Endothelial cell of umbilical vein (primary cell): ENCODE results near the gene NEUROD4. TPM values are rescaled to one million over a fixed set of nuclear protein-coding genes. Genes with fewer than 3 reads are reported as not detected.

Experiments
- BruUV-seq: library from RNA; stranded (reverse); fragments of 400-500 nt; replicated peaks from 2 replicates; lab custom pipeline; 2021; lab: Mats Ljungman, UMichigan
- CTCF ChIA-PET: fragments of 300-600, 350-600 bp; sonication (Branson Sonifier 250); formaldehyde crosslinking; loops from one replicate; lab custom pipeline; 2021; ENCODE audit warnings: antibody characterized with exemption, inconsistent platforms; lab: Charles Lee
- POLR2A ChIA-PET: fragments of 300-600, 350-600 bp; sonication (Branson Sonifier 250); formaldehyde crosslinking; loops from one replicate; lab custom pipeline; 2021; ENCODE audit warnings: antibody characterized with exemption, inconsistent platforms; lab: Charles Lee
- DNase-seq: peaks from one replicate; pipeline ENCODE4 v3.0.0-alpha.2; 2011; ENCODE audit warnings: low read depth, low spot score
- FAIRE-seq: peaks from 2 replicates; lab custom pipeline; 2011; peaks lifted over from hg19 to GRCh38; lab: Jason Lieb, UNC
- H2AFZ ChIP-seq: 2 replicates; pipeline ENCODE4 v1.6.0; 2012; ENCODE audit warnings: low read depth, low read length, control low read depth, inconsistent platforms
- H3K27ac ChIP-seq: 2 replicates; pipeline ENCODE4 v1.5.1; 2011; ENCODE audit warnings: low read depth, mild to moderate bottlenecking, control low read depth, low read length, moderate library complexity; ENCODE audit not compliant: insufficient read depth
- H3K27me3 ChIP-seq, 2 experiments: 2 replicates each; pipeline versions ENCODE4 v1.6.0 to v1.6.1; 2011; ENCODE audit warnings: low read length in 2 of 2, mixed read lengths in 1 of 2; ENCODE audit not compliant: control insufficient read depth in 2 of 2, insufficient read depth in 2 of 2
- H3K36me3 ChIP-seq, 2 experiments: 2 replicates in 1 of 2; 3 replicates in 1 of 2; pipeline ENCODE4 v1.5.1; 2011; ENCODE audit warnings: low read length in 2 of 2, mild to moderate bottlenecking in 1 of 2, moderate library complexity in 1 of 2; ENCODE audit not compliant: control insufficient read depth in 2 of 2, insufficient read depth in 2 of 2; ENCODE audit errors: extremely low read depth in 1 of 2
- H3K4me1 ChIP-seq: 3 replicates; pipeline ENCODE4 v1.5.1; 2011; ENCODE audit warnings: mild to moderate bottlenecking, low read length; ENCODE audit not compliant: control insufficient read depth, insufficient read depth; ENCODE audit errors: extremely low read depth
- H3K4me2 ChIP-seq: 2 replicates; pipeline ENCODE4 v1.6.1; 2011; ENCODE audit warnings: low read length, control low read depth, mixed read lengths; ENCODE audit not compliant: insufficient read depth
- H3K4me3 ChIP-seq, 3 experiments: fragments of 200-600 bp in 1 of 3; sonication (generic), shearing (Covaris generic) in 1 of 3; replicated peaks in 1 of 3; 2 replicates each; pipeline ENCODE4 v1.5.1; 2011 to 2016; ENCODE audit warnings: control low read depth in 3 of 3, low read length in 3 of 3, mild to moderate bottlenecking in 2 of 3, inconsistent platforms in 1 of 3, low read depth in 1 of 3, moderate library complexity in 1 of 3; ENCODE audit not compliant: insufficient read depth in 1 of 3
- H3K79me2 ChIP-seq: 2 replicates; pipeline ENCODE4 v1.6.0; 2012; ENCODE audit warnings: low read length, inconsistent platforms; ENCODE audit not compliant: control insufficient read depth, insufficient read depth
- H3K9ac ChIP-seq: replicated peaks from 2 replicates; pipeline ENCODE3; 2011; ENCODE audit warnings: low read length, control low read depth; ENCODE audit not compliant: insufficient read depth; ENCODE audit errors: extremely low read depth
- H3K9me1 ChIP-seq: replicated peaks from 3 replicates; pipeline ENCODE4 v1.6.0; 2011; ENCODE audit warnings: mild to moderate bottlenecking, low read length; ENCODE audit not compliant: control insufficient read depth, insufficient read depth; ENCODE audit errors: extremely low read depth
- H3K9me3 ChIP-seq: replicated peaks from 2 replicates; pipeline ENCODE4 v1.5.1; 2012; ENCODE audit warnings: low read length, inconsistent platforms; ENCODE audit not compliant: control insufficient read depth, insufficient read depth
- H4K20me1 ChIP-seq: replicated peaks from 2 replicates; pipeline ENCODE3; 2011; ENCODE audit warnings: mild to moderate bottlenecking, low read length; ENCODE audit not compliant: control insufficient read depth, insufficient read depth; ENCODE audit errors: extremely low read depth
- CTCF ChIP-seq, 2 donors: IDR thresholded peaks; 1 replicate in 1 of 2; 2 replicates in 1 of 2; pipeline ENCODE4 v1.5.1; 2011; ENCODE audit warnings: low read length in 2 of 2, mild to moderate bottlenecking in 2 of 2, moderate library complexity in 2 of 2, control low read depth in 1 of 2, inconsistent platforms in 1 of 2, low read depth in 1 of 2; ENCODE audit not compliant: insufficient read depth in 1 of 2; ENCODE audit errors: extremely low read depth in 1 of 2
- EZH2 ChIP-seq: IDR thresholded peaks from 2 replicates; pipeline ENCODE4 v1.6.1; 2012; ENCODE audit warnings: borderline replicate concordance, low read depth, mild to moderate bottlenecking, moderate library complexity, low read length, inconsistent platforms; ENCODE audit not compliant: severe bottlenecking
- FOS ChIP-seq: IDR thresholded peaks from 2 replicates; pipeline ENCODE4 v1.6.1; 2011; ENCODE audit warnings: mild to moderate bottlenecking, low read length, moderate library complexity, borderline replicate concordance; ENCODE audit not compliant: insufficient read depth
- GATA2 ChIP-seq: IDR thresholded peaks from 2 replicates; pipeline ENCODE4 v1.7.0; 2011; ENCODE audit warnings: low read depth, mild to moderate bottlenecking, moderate library complexity, mixed read lengths, low read length; ENCODE audit not compliant: insufficient read length, insufficient read depth
- JUN ChIP-seq: IDR thresholded peaks from 2 replicates; pipeline ENCODE4 v1.6.1; 2011; ENCODE audit warnings: borderline replicate concordance, low read depth; ENCODE audit not compliant: insufficient read length, insufficient read depth
- MAX ChIP-seq: IDR thresholded peaks from 2 replicates; pipeline ENCODE4 v1.6.1; 2011; ENCODE audit not compliant: insufficient read depth, insufficient read length
- MYC ChIP-seq: IDR thresholded peaks from one replicate; pipeline ENCODE4 v1.6.1; 2011; ENCODE audit warnings: mild to moderate bottlenecking, low read depth, low read length
- POLR2A ChIP-seq: IDR thresholded peaks from 2 replicates; pipeline ENCODE4 v1.6.1; 2012; ENCODE audit warnings: low read depth, mild to moderate bottlenecking, control low read depth, low read length
- POLR2AphosphoS5 ChIP-seq: IDR thresholded peaks from 2 replicates; pipeline ENCODE4 v1.6.1; 2012; ENCODE audit warnings: low read depth, mild to moderate bottlenecking, control low read depth, low read length, moderate library complexity; ENCODE audit not compliant: insufficient read depth
- dilution Hi-C: fragments of 300-500 bp; cut with MboI; formaldehyde crosslinking; loops from one replicate; pipeline ENCODE4 v1.15.0; 2019; ENCODE audit warnings: low sequenced_read_pairs; ENCODE audit not compliant: extremely low pct_ligation_motif_present
- intact Hi-C: fragments of 100-400 bp; cut with micrococcal nuclease; formaldehyde crosslinking; loops from one replicate; pipeline ENCODE4 v1.10.0; 2022
- polyA plus RNA-seq, 4 experiments: library from polyadenylated mRNA; depleted of rRNA in 3 of 4; stranded (reverse) in 3 of 4; unstranded in 1 of 4; fragments of >200 nt; gene quantifications; 2 replicates each; pipeline versions ENCODE4 v1.2.1 to v1.2.3, GENCODE V29; 2011 to 2012; ENCODE audit warnings: missing spikeins in 1 of 4
- total RNA-seq: library from RNA; stranded (reverse); gene quantifications from 2 replicates; pipeline ENCODE4 v1.2.3, GENCODE V29; 2021

Gene NEUROD4
- total and polyA plus RNA-seq, 2 donors (not counting 3 experiments of a cell fraction or from before 2014, with no cell fraction given): not detected

DNA sequence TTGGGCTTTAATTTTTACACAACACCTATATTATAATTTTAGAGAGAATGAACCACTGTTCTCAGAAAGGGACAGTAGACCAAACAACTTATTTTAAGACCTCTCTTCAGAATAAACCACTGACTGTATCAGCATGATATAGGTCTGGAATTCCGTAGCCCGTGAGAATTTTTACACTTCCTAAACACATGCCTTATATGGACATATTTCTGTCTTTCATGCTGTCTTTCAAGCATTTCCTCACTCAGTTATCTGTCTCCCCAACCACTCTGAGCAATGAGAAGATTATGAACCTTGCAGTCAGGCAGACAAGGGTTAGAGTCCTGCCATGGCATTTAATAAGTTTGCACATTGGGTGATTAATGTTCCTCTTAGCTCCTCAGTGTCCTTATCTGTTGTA lies 17.4 kb upstream of the NEUROD4 start:
- ChIA-PET POLR2A (no interaction called here), CTCF (interaction anchor here (0.7 to 2.3 kb wide), 4 partner anchors 10 to 654 kb away, joined by 3 to 15 read pairs (median 6); no protein-coding TSS in a partner anchor)
- intact Hi-C loops: no loop called here
- DNase-seq: no peak
- H2AFZ ChIP-seq: no peak overlapping the region
- H3K4me1 ChIP-seq: no peaks in the 10 kb centered on the region
- H4K20me1 ChIP-seq: no peaks in the 10 kb centered on the region
- dilution Hi-C loops: no loop called here
- no peaks in the 10 kb centered on the region for H3K9me1 ChIP-seq
- H3K79me2 ChIP-seq: no peaks in the 10 kb centered on the region
- no peaks in the 10 kb centered on the region for H3K36me3 ChIP-seq
- no peak overlapping the region for H3K4me2 ChIP-seq
- no peak for FAIRE-seq
- no peak overlapping the region for H3K9ac ChIP-seq
- no peak for TF ChIP-seq FOS
- TF ChIP-seq GATA2: no peak
- BruUV-seq: no TSS peak
- no peaks in the 10 kb centered on the region for H3K9me3 ChIP-seq
- no peak overlapping the region for H3K27ac ChIP-seq
- no peak overlapping the region for H3K4me3 ChIP-seq
- H3K27me3 ChIP-seq: no peaks in the 10 kb centered on the region

DNA sequence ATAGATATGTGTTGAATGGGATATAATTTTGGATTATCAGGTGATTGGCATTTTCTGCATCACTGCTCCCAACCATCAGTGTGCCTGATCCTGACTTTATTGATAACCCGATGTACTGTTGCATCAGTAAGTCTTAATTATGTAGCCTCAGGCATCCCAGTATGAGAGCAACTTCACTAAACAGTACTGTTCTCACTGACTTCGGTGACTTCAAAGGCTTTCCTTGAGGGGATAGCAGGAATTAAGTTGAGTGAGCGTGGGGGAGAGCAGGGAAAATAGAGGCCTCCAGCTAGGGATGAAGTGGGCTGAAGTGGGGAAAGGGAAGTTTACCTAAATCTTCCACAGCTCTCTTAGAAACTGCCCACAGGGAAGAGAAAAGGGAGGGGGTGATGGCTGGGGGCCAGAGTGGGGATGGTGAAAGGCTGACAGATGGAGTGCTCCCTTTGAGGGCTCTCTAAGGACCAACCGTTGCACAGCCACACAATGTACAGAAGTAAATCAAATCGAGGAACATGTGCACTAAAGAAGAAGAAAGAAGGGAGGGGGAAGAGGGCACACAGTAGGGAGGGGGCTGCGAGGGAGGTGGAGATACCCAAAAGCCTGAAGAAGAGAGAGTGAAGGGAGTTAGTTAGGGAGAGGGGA lies 10.7 kb upstream of the NEUROD4 start:
- POLR2A ChIA-PET: no interaction called here
- dilution Hi-C loops (no loop called here), intact Hi-C loops (no loop called here)
- CTCF ChIA-PET: interaction anchor here (0.9 to 4.0 kb wide), 2 partner anchors 16 kb away, joined by 3 to 18 read pairs; no protein-coding TSS in a partner anchor
- Histone ChIP-seq H3K9me3 (no peaks in the 10 kb centered on the region), H4K20me1 (no peaks in the 10 kb centered on the region), H3K9me1 (no peaks in the 10 kb centered on the region), H2AFZ (no peak overlapping the region), H3K4me3 (no peak overlapping the region), H3K27me3 (no peaks in the 10 kb centered on the region), H3K27ac (no peak overlapping the region), H3K9ac (no peak overlapping the region), H3K4me2 (no peak overlapping the region), H3K79me2 (no peaks in the 10 kb centered on the region), H3K36me3 (no peaks in the 10 kb centered on the region), H3K4me1 (no peaks in the 10 kb centered on the region)
- BruUV-seq: no TSS peak
- DNase-seq: no peak
- TF ChIP-seq FOS: no peak
- no peak for TF ChIP-seq MAX
- no peak for TF ChIP-seq POLR2AphosphoS5
- no peak for TF ChIP-seq EZH2
- TF ChIP-seq MYC: no peak
- TF ChIP-seq GATA2: no peak
- no peak for TF ChIP-seq POLR2A
- no peak for TF ChIP-seq JUN
- TF ChIP-seq CTCF (IDR thresholded peaks at IDR 0.05; ENCODE audit: extremely low read depth in 1 of 2, insufficient read depth in 1 of 2, low read depth in 1 of 2, low read length in 2 of 2): no peak
- no peak for FAIRE-seq
